Measurements from ENCODE around the gene FYTTD1. TPM values are rescaled to one million over a fixed set of nuclear protein-coding genes. Genes with fewer than 3 reads are reported as not detected.
A peak's percentile ranks its signal among the peaks of the same experiment; 100 is the strongest.
"Not testable (repeated sequence)": the region's sequence is repeated elsewhere in the genome, so short reads cannot be mapped to it uniquely, and the experiment has no call there.

The FYTTD1 gene, protein sequence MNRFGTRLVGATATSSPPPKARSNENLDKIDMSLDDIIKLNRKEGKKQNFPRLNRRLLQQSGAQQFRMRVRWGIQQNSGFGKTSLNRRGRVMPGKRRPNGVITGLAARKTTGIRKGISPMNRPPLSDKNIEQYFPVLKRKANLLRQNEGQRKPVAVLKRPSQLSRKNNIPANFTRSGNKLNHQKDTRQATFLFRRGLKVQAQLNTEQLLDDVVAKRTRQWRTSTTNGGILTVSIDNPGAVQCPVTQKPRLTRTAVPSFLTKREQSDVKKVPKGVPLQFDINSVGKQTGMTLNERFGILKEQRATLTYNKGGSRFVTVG
- 10 to 100 TPM; 52.0 to 67.1 TPM for total RNA-seq
- total RNA-seq: 93.3 to 132 reads per million in 2 donors

- Mint-ChIP-seq H3K36me3 (ENCODE audit: low read depth) (no peaks in the 10 kb centered on the region), H3K27me3 (no peaks in the 10 kb centered on the region), H3K4me3 (peak within 1 kb of the TSS; percentile 98), H3K4me1 (peaks cover 38% of the 10 kb centered on the region), H3K27ac (peak within 1 kb of the TSS; percentile 96)
- peak; percentile 88 for ATAC-seq
- no peaks in the 10 kb centered on the region for H3K9me3 ChIP-seq (ENCODE audit: control insufficient read depth, low read length, poor library complexity, severe bottlenecking)
- DNase-seq: peak; percentile 85 to 90 (median 90)
Observed at GRCh38 chr3:197749601-197750395, at the start of gene FYTTD1. Gene FYTTD1, plus strand, starts transcription at chr3:197749883. Its CDS starts 89 bp downstream, at chr3:197749972.

DNA sequence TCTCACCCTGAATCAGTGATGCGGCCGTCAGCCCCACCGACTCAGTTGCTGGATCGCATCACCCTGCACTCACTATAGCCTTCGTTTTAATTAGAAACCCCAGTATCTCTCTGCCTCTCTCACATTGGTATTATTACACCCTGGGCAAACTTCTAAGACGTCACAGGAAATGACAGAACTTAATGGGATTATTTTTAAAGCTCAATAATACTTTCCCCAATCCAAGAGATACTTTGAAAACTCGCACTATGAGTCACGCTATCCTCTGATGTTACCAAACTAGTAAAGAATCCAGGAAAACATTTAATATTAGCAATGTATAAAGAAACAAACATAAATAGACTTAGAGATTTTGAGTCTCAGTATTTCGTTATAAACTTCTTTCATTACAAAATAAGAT is 49.6 kb upstream of the FYTTD1 start:
- Mint-ChIP-seq H3K36me3 (ENCODE audit: low read depth) (peaks cover 20% of the 10 kb centered on the region), H3K27me3 (no peaks in the 10 kb centered on the region), H3K27ac (no peak overlapping the region), H3K4me3 (no peak overlapping the region), H3K4me1 (peaks cover 5% of the 10 kb centered on the region)
- no peak for ATAC-seq
- DNase-seq: no peak
- H3K9me3 ChIP-seq (ENCODE audit: control insufficient read depth, low read length, poor library complexity, severe bottlenecking): no peaks in the 10 kb centered on the region

DNA sequence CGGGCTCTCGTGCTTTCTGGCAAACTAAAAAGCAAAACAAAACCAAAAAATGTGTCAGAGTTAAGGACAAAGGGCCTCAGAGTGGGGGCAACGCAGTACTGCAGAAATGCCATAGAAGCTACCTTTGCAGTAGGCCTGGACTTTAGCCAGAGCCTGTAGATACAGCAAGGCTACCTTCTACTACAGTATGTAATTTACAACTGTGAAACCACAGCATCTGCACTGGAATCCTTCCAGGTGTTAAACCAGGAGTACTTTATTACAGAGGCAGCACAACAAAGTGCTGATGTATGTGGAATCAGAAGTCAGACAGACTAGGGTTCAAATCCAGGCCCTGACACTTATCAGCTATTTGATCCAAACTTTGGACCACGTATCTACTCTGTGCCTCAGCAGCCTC is 47.8 kb upstream of the FYTTD1 start:
- no peaks in the 10 kb centered on the region for H3K27me3 Mint-ChIP-seq
- no peak overlapping the region for H3K27ac Mint-ChIP-seq

DNA sequence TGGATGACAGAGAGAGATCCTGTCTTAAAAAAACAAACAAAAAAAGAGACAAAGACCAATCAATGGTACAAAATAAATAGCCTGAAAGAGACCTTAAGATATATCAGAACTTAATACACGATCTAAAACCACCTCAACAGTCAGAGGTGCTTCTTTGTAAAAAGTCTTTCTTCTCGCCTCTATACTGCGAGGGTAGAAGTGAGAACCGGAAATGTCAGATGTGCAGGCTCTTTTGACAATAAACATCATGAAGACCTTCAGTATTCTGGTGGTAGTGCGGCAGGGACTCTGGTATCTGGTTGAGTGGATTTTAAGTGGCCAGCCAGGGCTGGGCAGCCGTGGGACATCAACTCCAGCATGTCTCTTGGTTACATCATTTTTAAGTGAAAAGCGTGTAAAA is 43.0 kb upstream of the FYTTD1 start:
- Mint-ChIP-seq H3K36me3 (ENCODE audit: low read depth) (peaks cover 5% of the 10 kb centered on the region), H3K27ac (no peak overlapping the region), H3K27me3 (no peaks in the 10 kb centered on the region), H3K4me1 (peaks cover 4% of the 10 kb centered on the region), H3K4me3 (peak overlapping the region; percentile 45)
- no peak for DNase-seq
- no peaks in the 10 kb centered on the region for H3K9me3 ChIP-seq (ENCODE audit: control insufficient read depth, low read length, poor library complexity, severe bottlenecking)
- no peak for ATAC-seq

More for the DNA sequence above, 47.8 kb upstream of the FYTTD1 start:
- H3K9me3 ChIP-seq (ENCODE audit: control insufficient read depth, low read length, poor library complexity, severe bottlenecking): no peaks in the 10 kb centered on the region
- Mint-ChIP-seq H3K4me3 (no peak overlapping the region), H3K4me1 (peaks cover 4% of the 10 kb centered on the region), H3K36me3 (ENCODE audit: low read depth) (peaks cover 17% of the 10 kb centered on the region)
- DNase-seq (no peak), ATAC-seq (no peak)

GRCh38 chr3:197709135-197709534 is 40.5 kb upstream of the FYTTD1 start:
- no peak for DNase-seq
- no peak for ATAC-seq
- no peak overlapping the region for H3K27ac Mint-ChIP-seq
- H3K4me1 Mint-ChIP-seq: peaks cover 14% of the 10 kb centered on the region
- H3K9me3 ChIP-seq (ENCODE audit: control insufficient read depth, low read length, poor library complexity, severe bottlenecking): no peaks in the 10 kb centered on the region
- peaks cover 4% of the 10 kb centered on the region for H3K36me3 Mint-ChIP-seq (ENCODE audit: low read depth)
- H3K27me3 Mint-ChIP-seq: no peaks in the 10 kb centered on the region
- H3K4me3 Mint-ChIP-seq: no peak overlapping the region

- not testable (repeated sequence) for H3K9me3 ChIP-seq (ENCODE audit: control insufficient read depth, low read length, poor library complexity, severe bottlenecking); DNase-seq; H3K36me3 Mint-ChIP-seq (ENCODE audit: low read depth); H3K27me3 Mint-ChIP-seq; ATAC-seq
- H3K4me3 Mint-ChIP-seq: peak overlapping the region; percentile 33
- peaks cover 14% of the 10 kb centered on the region for H3K4me1 Mint-ChIP-seq
- H3K27ac Mint-ChIP-seq: peak overlapping the region; percentile 97
Observed at GRCh38 chr3:197710965-197711364, 38.7 kb upstream of the FYTTD1 start.

GRCh38 chr3:197711973-197712707 is 37.5 kb upstream of the FYTTD1 start:
- Mint-ChIP-seq H3K27ac (peak overlapping the region; percentile 97), H3K27me3 (no peaks in the 10 kb centered on the region), H3K36me3 (ENCODE audit: low read depth) (peaks cover 7% of the 10 kb centered on the region), H3K4me1 (peaks cover 19% of the 10 kb centered on the region), H3K4me3 (peak overlapping the region; percentile 91)
- no peaks in the 10 kb centered on the region for H3K9me3 ChIP-seq (ENCODE audit: control insufficient read depth, low read length, poor library complexity, severe bottlenecking)
- DNase-seq (peak; percentile 67 to 75 (median 70)), ATAC-seq (peak; percentile 98)

DNA sequence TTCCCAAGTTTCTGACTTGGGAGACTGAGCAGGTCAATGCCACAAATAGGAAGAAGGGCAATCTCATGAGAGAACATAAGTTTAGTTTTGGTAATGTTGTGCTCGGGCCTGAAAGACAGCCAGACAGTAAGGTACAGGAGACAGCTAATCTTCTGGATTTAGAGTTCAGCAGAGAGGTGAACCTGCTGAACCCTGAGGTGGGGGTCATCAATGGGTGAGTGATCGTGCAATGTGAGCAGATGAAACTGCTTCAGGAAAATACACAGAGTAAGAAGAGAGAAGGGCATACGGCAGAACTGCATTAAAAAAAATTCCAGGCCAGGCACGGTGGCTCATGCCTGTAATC is 36.2 kb upstream of the FYTTD1 start:
- Mint-ChIP-seq H3K27me3 (no peaks in the 10 kb centered on the region), H3K36me3 (ENCODE audit: low read depth) (peaks cover 7% of the 10 kb centered on the region), H3K4me3 (no peak overlapping the region), H3K27ac (peak overlapping the region; percentile 97), H3K4me1 (peaks cover 19% of the 10 kb centered on the region)
- DNase-seq (no peak), ATAC-seq (no peak)
- no peaks in the 10 kb centered on the region for H3K9me3 ChIP-seq (ENCODE audit: control insufficient read depth, low read length, poor library complexity, severe bottlenecking)

DNA sequence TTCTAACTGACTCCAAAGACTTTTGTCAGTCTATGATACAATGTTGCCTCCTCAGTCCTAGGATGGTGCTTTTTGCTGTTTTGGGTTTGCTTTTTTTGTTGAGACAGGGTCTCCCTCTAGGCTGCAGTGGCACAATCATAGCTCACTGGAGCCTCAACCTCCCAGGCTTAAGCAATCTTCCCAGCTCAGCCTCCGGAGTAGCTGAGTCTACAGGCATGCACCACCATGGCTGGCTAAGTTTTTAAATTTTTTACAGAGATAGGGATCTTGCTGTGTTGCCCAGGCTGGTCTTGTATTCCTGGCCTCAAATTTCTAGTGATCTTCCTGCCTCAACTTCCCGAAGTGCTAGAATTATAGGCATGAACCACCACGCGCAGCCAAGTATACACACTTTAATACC is 35.4 kb upstream of the FYTTD1 start:
- ATAC-seq: no peak
- no peak overlapping the region for H3K4me3 Mint-ChIP-seq
- H3K27me3 Mint-ChIP-seq: no peaks in the 10 kb centered on the region
- peak overlapping the region; percentile 97 for H3K27ac Mint-ChIP-seq
- no peak for DNase-seq
- H3K36me3 Mint-ChIP-seq (ENCODE audit: low read depth): peaks cover 7% of the 10 kb centered on the region
- peaks cover 19% of the 10 kb centered on the region for H3K4me1 Mint-ChIP-seq
- no peaks in the 10 kb centered on the region for H3K9me3 ChIP-seq (ENCODE audit: control insufficient read depth, low read length, poor library complexity, severe bottlenecking)

- DNase-seq (no peak), ATAC-seq (no peak)
- no peaks in the 10 kb centered on the region for H3K9me3 ChIP-seq (ENCODE audit: control insufficient read depth, low read length, poor library complexity, severe bottlenecking)
- Mint-ChIP-seq H3K27me3 (no peaks in the 10 kb centered on the region), H3K27ac (peak overlapping the region; percentile 77), H3K4me1 (peaks cover 14% of the 10 kb centered on the region), H3K4me3 (no peak overlapping the region), H3K36me3 (ENCODE audit: low read depth) (peaks cover 7% of the 10 kb centered on the region)
Observed at GRCh38 chr3:197718891-197719290, 30.8 kb upstream of the FYTTD1 start.

- Mint-ChIP-seq H3K36me3 (ENCODE audit: low read depth) (peaks cover 7% of the 10 kb centered on the region), H3K27me3 (no peaks in the 10 kb centered on the region), H3K4me3 (no peak overlapping the region), H3K27ac (peak overlapping the region; percentile 47), H3K4me1 (peaks cover 14% of the 10 kb centered on the region)
- DNase-seq: no peak
- no peak for ATAC-seq
- H3K9me3 ChIP-seq (ENCODE audit: control insufficient read depth, low read length, poor library complexity, severe bottlenecking): no peaks in the 10 kb centered on the region
Observed at GRCh38 chr3:197720694-197721093, 29.0 kb upstream of the FYTTD1 start.

DNA sequence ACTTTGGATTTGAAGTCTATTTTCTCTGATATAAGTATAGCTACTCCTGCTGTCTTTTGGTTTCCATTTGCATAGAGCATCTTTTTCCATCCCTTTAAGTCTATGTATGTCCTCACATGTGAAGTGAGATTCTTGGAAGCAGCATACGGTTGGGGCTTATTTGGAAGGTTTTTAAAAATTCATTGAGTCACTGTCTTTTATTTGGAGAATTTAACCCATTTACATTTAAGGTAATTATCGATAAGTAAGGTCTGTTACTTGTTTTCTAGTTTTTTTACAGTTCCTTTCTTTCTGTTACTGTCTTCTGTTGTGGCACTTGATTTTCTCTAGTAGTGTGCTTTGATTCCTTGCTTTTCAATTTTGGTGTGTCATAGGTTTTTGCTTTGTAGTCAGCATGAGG is 26.9 kb upstream of the FYTTD1 start:
- no peak overlapping the region for H3K4me3 Mint-ChIP-seq
- DNase-seq: no peak
- H3K27me3 Mint-ChIP-seq: no peaks in the 10 kb centered on the region
- H3K9me3 ChIP-seq (ENCODE audit: control insufficient read depth, low read length, poor library complexity, severe bottlenecking): no peaks in the 10 kb centered on the region
- no peak for ATAC-seq
- H3K27ac Mint-ChIP-seq: no peak overlapping the region
- H3K4me1 Mint-ChIP-seq: peaks cover 9% of the 10 kb centered on the region
- peaks cover 2% of the 10 kb centered on the region for H3K36me3 Mint-ChIP-seq (ENCODE audit: low read depth)

DNA sequence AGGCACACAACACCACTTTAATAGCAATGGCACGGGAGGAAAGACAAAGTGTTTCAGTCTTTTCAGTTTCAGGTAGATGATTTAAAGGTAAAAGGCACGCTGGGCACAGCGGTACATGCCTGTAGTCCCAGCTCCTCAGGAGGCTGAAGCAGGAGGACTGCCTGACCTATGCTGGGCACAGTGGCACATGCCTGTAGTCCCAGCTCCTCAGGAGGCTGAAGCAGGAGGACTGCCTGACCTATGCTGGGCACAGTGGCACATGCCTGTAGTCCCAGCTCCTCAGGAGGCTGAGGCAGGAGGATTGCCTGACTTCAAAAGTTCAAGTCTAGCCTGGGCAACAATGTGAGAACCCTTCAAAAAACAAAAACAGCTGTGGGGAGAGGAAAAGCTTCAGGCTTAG is 21.8 kb upstream of the FYTTD1 start:
- not testable (repeated sequence) for H3K36me3 Mint-ChIP-seq (ENCODE audit: low read depth); ATAC-seq; H3K9me3 ChIP-seq (ENCODE audit: control insufficient read depth, low read length, poor library complexity, severe bottlenecking); DNase-seq; H3K27me3 Mint-ChIP-seq; H3K4me3 Mint-ChIP-seq
- Mint-ChIP-seq H3K27ac (peak overlapping the region; percentile 11), H3K4me1 (peaks cover 18% of the 10 kb centered on the region)
